DND-41 (cell line): ENCODE measurements around the gene UBE2D2.
"Not testable (repeated sequence)": the region's sequence is repeated elsewhere in the genome, so short reads cannot be mapped to it uniquely, and the experiment has no call there.

Source experiments
- ATAC-seq: fragments of 200-7000 bp; cut with Tn5 transposase; 3 replicates; pipeline ENCODE4 v1.9.1; 2021; ENCODE audit warnings: low read depth; ENCODE audit not compliant: insufficient read depth
- DNase-seq: peaks from one replicate; pipeline ENCODE4 v3.0.0-alpha.2; 2020
- H2AFZ ChIP-seq: 2 replicates; pipeline ENCODE4 v1.6.0; 2012; ENCODE audit warnings: low read depth, low read length
- H3K27ac ChIP-seq: 2 replicates; pipeline ENCODE4 v1.5.1; 2012; ENCODE audit warnings: low read length, inconsistent platforms
- H3K27me3 ChIP-seq: fragments of 200-600 bp; sonication (generic); 2 replicates; pipeline ENCODE4 v1.6.0; 2012; ENCODE audit warnings: low read length, mild to moderate bottlenecking, inconsistent platforms; ENCODE audit not compliant: insufficient read depth, poor library complexity
- H3K36me3 ChIP-seq: 2 replicates; pipeline ENCODE4 v1.5.1; 2012; ENCODE audit warnings: low read length, inconsistent platforms; ENCODE audit not compliant: insufficient read depth
- H3K4me1 ChIP-seq: 2 replicates; pipeline ENCODE4 v1.5.1; 2012; ENCODE audit warnings: mild to moderate bottlenecking, low read length; ENCODE audit not compliant: insufficient read depth
- H3K4me2 ChIP-seq: 2 replicates; pipeline ENCODE4 v1.6.0; 2012; ENCODE audit warnings: mild to moderate bottlenecking, moderate library complexity, low read length, inconsistent platforms; ENCODE audit not compliant: insufficient read depth
- H3K4me3 ChIP-seq, 2 experiments: fragments of 200-600 bp in 1 of 2; shearing (Covaris generic) in 1 of 2; 2 replicates each; pipeline ENCODE4 v1.5.1; 2012 to 2016; ENCODE audit warnings: inconsistent platforms in 2 of 2, low read length in 2 of 2, mild to moderate bottlenecking in 2 of 2, low read depth in 1 of 2, moderate library complexity in 1 of 2
- H3K79me2 ChIP-seq: 2 replicates; pipeline ENCODE4 v1.6.0; 2012; ENCODE audit warnings: low read length, inconsistent platforms; ENCODE audit not compliant: insufficient read depth
- H3K9ac ChIP-seq: 2 replicates; pipeline ENCODE4 v1.6.0; 2012; ENCODE audit warnings: low read depth, mild to moderate bottlenecking, inconsistent platforms, low read length, moderate library complexity
- H3K9me3 ChIP-seq: 2 replicates; pipeline ENCODE4 v1.5.1; 2012; ENCODE audit warnings: low read length, moderate library complexity, mild to moderate bottlenecking, inconsistent platforms; ENCODE audit not compliant: insufficient read depth, severe bottlenecking
- H4K20me1 ChIP-seq: 2 replicates; pipeline ENCODE4 v1.6.0; 2012; ENCODE audit warnings: low read length; ENCODE audit not compliant: insufficient read depth
- CTCF ChIP-seq: IDR thresholded peaks from 2 replicates; pipeline ENCODE4 v1.5.1; 2012; ENCODE audit warnings: borderline replicate concordance, low read length, moderate library complexity, mild to moderate bottlenecking; ENCODE audit not compliant: poor library complexity, severe bottlenecking; ENCODE audit errors: extremely low read depth
- EZH2 ChIP-seq: IDR thresholded peaks from 3 replicates; pipeline ENCODE4 v1.6.1; 2012; ENCODE audit warnings: borderline replicate concordance, low read depth, mild to moderate bottlenecking, moderate library complexity, low read length, inconsistent platforms; ENCODE audit not compliant: severe bottlenecking

UBE2D2 gene

GRCh38 chr5:139543423-139543991 lies 17.6 kb upstream of the UBE2D2 start:
- H2AFZ ChIP-seq, result no peak overlapping the region
- no peaks in the 10 kb centered on the region for H3K36me3 ChIP-seq
- H3K4me2 ChIP-seq, result no peak overlapping the region
- ATAC-seq, result no peak
- no peaks in the 10 kb centered on the region for H3K79me2 ChIP-seq
- no peak for DNase-seq
- no peaks in the 10 kb centered on the region for H3K9me3 ChIP-seq
- no peak overlapping the region for H3K27ac ChIP-seq
- no peak overlapping the region for H3K4me3 ChIP-seq
- H3K27me3 ChIP-seq, result no peaks in the 10 kb centered on the region
- no peaks in the 10 kb centered on the region for H4K20me1 ChIP-seq
- no peaks in the 10 kb centered on the region for H3K4me1 ChIP-seq
- H3K9ac ChIP-seq, result no peak overlapping the region
- no peak for TF ChIP-seq CTCF
- no peak for TF ChIP-seq EZH2

- not testable (repeated sequence) for H3K36me3 ChIP-seq, H3K9ac ChIP-seq, H4K20me1 ChIP-seq, H3K27me3 ChIP-seq, DNase-seq, H3K9me3 ChIP-seq, H2AFZ ChIP-seq, H3K4me3 ChIP-seq, H3K79me2 ChIP-seq, H3K4me2 ChIP-seq, H3K27ac ChIP-seq, H3K4me1 ChIP-seq, ATAC-seq
These were observed 14.5 kb upstream of the UBE2D2 start for GRCh38 chr5:139546593-139546992.

- Histone ChIP-seq H3K79me2 (no peaks in the 10 kb centered on the region), H3K4me2 (no peak overlapping the region), H3K9me3 (no peaks in the 10 kb centered on the region), H4K20me1 (no peaks in the 10 kb centered on the region), H3K4me3 (no peak overlapping the region), H3K27me3 (no peaks in the 10 kb centered on the region), H3K9ac (no peak overlapping the region), H3K27ac (no peak overlapping the region), H3K4me1 (peaks cover 4% of the 10 kb centered on the region; the same call in 1 of the 2 replicates), H2AFZ (no peak overlapping the region), H3K36me3 (no peaks in the 10 kb centered on the region)
- DNase-seq (no peak), ATAC-seq (no peak)
- TF ChIP-seq CTCF (no peak), EZH2 (no peak)
These were observed 11.8 kb upstream of the UBE2D2 start for GRCh38 chr5:139549162-139549894.

GRCh38 chr5:139550051-139550872 lies 10.9 kb upstream of the UBE2D2 start:
- ATAC-seq, H3K27me3 ChIP-seq, H3K27ac ChIP-seq, H3K79me2 ChIP-seq, H3K9me3 ChIP-seq, H3K4me2 ChIP-seq, H4K20me1 ChIP-seq, H3K9ac ChIP-seq, H2AFZ ChIP-seq, H3K4me3 ChIP-seq, H3K36me3 ChIP-seq, H3K4me1 ChIP-seq: not testable (repeated sequence)
- DNase-seq, result peak; percentile 31
